GM21619 (cell line): ENCODE results near the gene ZMYM4.

Experiments used
- ATAC-seq: cut with Tn5 transposase; IDR thresholded peaks from one replicate; pipeline ENCODE4 v1.9.1; 2021; ENCODE audit not compliant: unreplicated experiment

ZMYM4 gene

GRCh38 chr1:35398739-35399138, 130.2 kb downstream of the ZMYM4 start:
- no peak for ATAC-seq

GRCh38 chr1:35401049-35401448, 132.5 kb downstream of the ZMYM4 start:
- ATAC-seq: no peak

- ATAC-seq: no peak
Measured at GRCh38 chr1:35406103-35406502, 137.6 kb downstream of the ZMYM4 start.

- ATAC-seq: no peak
Measured at GRCh38 chr1:35407743-35408142, 139.2 kb downstream of the ZMYM4 start.

GRCh38 chr1:35408925-35409324, 140.4 kb downstream of the ZMYM4 start:
- no peak for ATAC-seq

GRCh38 chr1:35426097-35426586, 157.6 kb downstream of the ZMYM4 start:
- no peak for ATAC-seq

- no peak for ATAC-seq
Measured at GRCh38 chr1:35428360-35428759, 159.9 kb downstream of the ZMYM4 start.

GRCh38 chr1:35430762-35431161, 162.3 kb downstream of the ZMYM4 start:
- no peak for ATAC-seq

- no peak for ATAC-seq
Measured at GRCh38 chr1:35431173-35431599, 162.7 kb downstream of the ZMYM4 start.

GRCh38 chr1:35432231-35432630, 163.7 kb downstream of the ZMYM4 start:
- no peak for ATAC-seq

- no peak for ATAC-seq
Measured at GRCh38 chr1:35433714-35434113, 165.2 kb downstream of the ZMYM4 start.

- no peak for ATAC-seq
Measured at GRCh38 chr1:35434703-35435102, 166.2 kb downstream of the ZMYM4 start.

GRCh38 chr1:35436078-35436477, 167.6 kb downstream of the ZMYM4 start:
- ATAC-seq: no peak

- no peak for ATAC-seq
Measured at GRCh38 chr1:35437200-35437599, 168.7 kb downstream of the ZMYM4 start.

- ATAC-seq: no peak
Measured at GRCh38 chr1:35439626-35440025, 171.1 kb downstream of the ZMYM4 start.

- no peak for ATAC-seq
Measured at GRCh38 chr1:35441926-35442579, 173.5 kb downstream of the ZMYM4 start.

- ATAC-seq: no peak
Measured at GRCh38 chr1:35442734-35443133, 174.2 kb downstream of the ZMYM4 start.

GRCh38 chr1:35443768-35444518, 175.4 kb downstream of the ZMYM4 start:
- ATAC-seq: no peak

- ATAC-seq: no peak
Measured at GRCh38 chr1:35444519-35444774, 175.9 kb downstream of the ZMYM4 start.

GRCh38 chr1:35447278-35447677, 178.8 kb downstream of the ZMYM4 start:
- ATAC-seq: no peak

- ATAC-seq: no peak
Measured at GRCh38 chr1:35448344-35448801, 179.9 kb downstream of the ZMYM4 start.

- ATAC-seq: no peak
Measured at GRCh38 chr1:35449334-35450008, 181.0 kb downstream of the ZMYM4 start.
